Measurements from ENCODE around the gene CYTH2.

DNA sequence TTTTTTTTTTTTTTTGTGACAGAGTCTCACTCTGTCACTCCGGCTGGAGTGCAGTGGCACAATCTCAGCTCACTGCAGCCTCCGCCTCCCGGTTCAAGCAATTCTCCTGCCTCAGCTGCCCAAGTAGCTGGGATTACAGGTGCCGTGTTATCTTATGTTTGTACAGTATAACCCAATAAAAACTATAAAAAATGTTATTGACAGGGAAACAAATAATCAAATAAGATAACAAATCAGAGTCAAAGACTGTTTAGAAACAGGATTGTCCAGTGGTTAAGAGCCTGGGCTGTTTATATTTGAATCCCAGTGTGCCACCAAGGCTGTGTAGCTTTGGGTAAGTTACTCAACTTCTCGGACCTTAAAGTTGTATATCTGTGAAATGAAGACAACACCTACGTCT is 61.6 kb downstream of the CYTH2 start:
- no peak for TF ChIP-seq CEBPB (IDR thresholded peaks at IDR 0.05; ENCODE audit: low read depth, low read length)
- TF ChIP-seq, protein P1, sequence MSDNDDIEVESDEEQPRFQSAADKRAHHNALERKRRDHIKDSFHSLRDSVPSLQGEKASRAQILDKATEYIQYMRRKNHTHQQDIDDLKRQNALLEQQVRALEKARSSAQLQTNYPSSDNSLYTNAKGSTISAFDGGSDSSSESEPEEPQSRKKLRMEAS (IDR thresholded peaks at IDR 0.05): no peak
- TF ChIP-seq SP1 (IDR thresholded peaks at IDR 0.05; ENCODE audit: low read depth, low read length): no peak
- TF ChIP-seq GABPA (IDR thresholded peaks at IDR 0.05; ENCODE audit: borderline replicate concordance, insufficient read depth, low read length): no peak
- TF ChIP-seq POLR2AphosphoS5 (IDR thresholded peaks at IDR 0.05; ENCODE audit: low read depth, low read length): no peak
- TF ChIP-seq, protein P2, sequence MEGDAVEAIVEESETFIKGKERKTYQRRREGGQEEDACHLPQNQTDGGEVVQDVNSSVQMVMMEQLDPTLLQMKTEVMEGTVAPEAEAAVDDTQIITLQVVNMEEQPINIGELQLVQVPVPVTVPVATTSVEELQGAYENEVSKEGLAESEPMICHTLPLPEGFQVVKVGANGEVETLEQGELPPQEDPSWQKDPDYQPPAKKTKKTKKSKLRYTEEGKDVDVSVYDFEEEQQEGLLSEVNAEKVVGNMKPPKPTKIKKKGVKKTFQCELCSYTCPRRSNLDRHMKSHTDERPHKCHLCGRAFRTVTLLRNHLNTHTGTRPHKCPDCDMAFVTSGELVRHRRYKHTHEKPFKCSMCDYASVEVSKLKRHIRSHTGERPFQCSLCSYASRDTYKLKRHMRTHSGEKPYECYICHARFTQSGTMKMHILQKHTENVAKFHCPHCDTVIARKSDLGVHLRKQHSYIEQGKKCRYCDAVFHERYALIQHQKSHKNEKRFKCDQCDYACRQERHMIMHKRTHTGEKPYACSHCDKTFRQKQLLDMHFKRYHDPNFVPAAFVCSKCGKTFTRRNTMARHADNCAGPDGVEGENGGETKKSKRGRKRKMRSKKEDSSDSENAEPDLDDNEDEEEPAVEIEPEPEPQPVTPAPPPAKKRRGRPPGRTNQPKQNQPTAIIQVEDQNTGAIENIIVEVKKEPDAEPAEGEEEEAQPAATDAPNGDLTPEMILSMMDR (IDR thresholded peaks at IDR 0.05; ENCODE audit: control extremely low read depth in 1 of 3, insufficient read depth in 1 of 3, low read depth in 1 of 3, low read length in 3 of 3): no peak
- no peak for TF ChIP-seq BACH1 (IDR thresholded peaks at IDR 0.05; ENCODE audit: low read length)
- TF ChIP-seq PHF8 (conservative IDR thresholded peaks at IDR 0.05; ENCODE audit: low read depth, low read length): no peak
- no peak for TF ChIP-seq TEAD4 (IDR thresholded peaks at IDR 0.05; ENCODE audit: low read depth, low read length)
- TF ChIP-seq GTF2F1 (IDR thresholded peaks at IDR 0.05; ENCODE audit: borderline replicate concordance, low read depth, low read length): no peak
